Camera-type eye (tissue), 1 donor: ENCODE data around the gene ISCU. TPM values are rescaled to one million over a fixed set of nuclear protein-coding genes. Genes with fewer than 3 reads are reported as not detected.

Experiments
- total RNA-seq: library from RNA; depleted of rRNA; stranded (reverse); fragments of >200 nt; gene quantifications from one replicate; pipeline ENCODE4 v1.2.3, GENCODE V29; 2014

The ISCU gene
- total RNA-seq, result 78.6 TPM

GRCh38 chr12:108562348-108563135 lies at the start of gene ISCU:
Gene ISCU (plus strand): TSS chr12:108562596. CDS start chr12:108562623, 27 bp downstream.

GRCh38 chr12:108514973-108515814 lies 47.2 kb upstream of the ISCU start, which contains the start of gene FICD:
Gene FICD (plus strand): TSS chr12:108515277. CDS start chr12:108516973, 1,696 bp downstream.

GRCh38 chr12:108560752-108561719 lies 1.4 kb upstream of the ISCU start, which contains the start of gene SART3:
Gene SART3 (minus strand): TSS chr12:108561173. CDS start chr12:108561154, 19 bp downstream.

GRCh38 chr12:108597559-108598471 lies 35.4 kb downstream of the ISCU start, which contains the start of gene TMEM119:
Gene TMEM119 (minus strand): TSS chr12:108598084. CDS start chr12:108592383, 5,701 bp downstream.

Other genes starting within 250 kb of the ISCU start
- gene CMKLR1, start 223.3 kb upstream of the ISCU start, total RNA-seq, result 4.0 TPM
- gene FICD, start 47.3 kb upstream of the ISCU start, total RNA-seq, result 4.7 TPM
- 131 TPM for gene SART3, start 1.4 kb upstream of the ISCU start, total RNA-seq
- 51.7 TPM for gene TMEM119, start 35.5 kb downstream of the ISCU start, total RNA-seq
- 2.9 TPM for gene SELPLG, start 71.3 kb downstream of the ISCU start, total RNA-seq
- 127 TPM for gene CORO1C, start 168.9 kb downstream of the ISCU start, total RNA-seq